HK-2 (cell line): ENCODE data around the gene PTCD3.

Source experiments
- DNase-seq: peaks from one replicate; pipeline ENCODE4 v3.0.0-alpha.2; 2018; ENCODE audit not compliant: unreplicated experiment

Gene PTCD3

GRCh38 chr2:86143926-86144685 lies 38.1 kb downstream of the PTCD3 start:
- no peak for DNase-seq

GRCh38 chr2:86147793-86148192 lies 41.8 kb downstream of the PTCD3 start:
- DNase-seq, result no peak

- no peak for DNase-seq
Observed at GRCh38 chr2:86150502-86150901, 44.5 kb downstream of the PTCD3 start.

GRCh38 chr2:86157009-86157556 lies 51.0 kb downstream of the PTCD3 start:
- DNase-seq, result no peak

GRCh38 chr2:86158286-86158685 lies 52.3 kb downstream of the PTCD3 start:
- no peak for DNase-seq

- DNase-seq, result no peak
Observed at GRCh38 chr2:86160156-86160952, 54.3 kb downstream of the PTCD3 start.

- no peak for DNase-seq
Observed at GRCh38 chr2:86170449-86170848, 64.4 kb downstream of the PTCD3 start.

GRCh38 chr2:86171295-86171694 lies 65.3 kb downstream of the PTCD3 start:
- DNase-seq, result no peak

GRCh38 chr2:86172610-86173009 lies 66.6 kb downstream of the PTCD3 start:
- no peak for DNase-seq

- DNase-seq, result no peak
Observed at GRCh38 chr2:86174445-86174844, 68.4 kb downstream of the PTCD3 start.

GRCh38 chr2:86175828-86176227 lies 69.8 kb downstream of the PTCD3 start:
- no peak for DNase-seq

- no peak for DNase-seq
Observed at GRCh38 chr2:86176597-86176996, 70.6 kb downstream of the PTCD3 start.

GRCh38 chr2:86185517-86186212 lies 79.6 kb downstream of the PTCD3 start:
- no peak for DNase-seq

- DNase-seq, result no peak
Observed at GRCh38 chr2:86186431-86186830, 80.4 kb downstream of the PTCD3 start.

- no peak for DNase-seq
Observed at GRCh38 chr2:86189782-86190416, 83.9 kb downstream of the PTCD3 start.
